SHP77 (cell line): ENCODE data around the gene DACT2.

Experiments used
- DNase-seq, 2 experiments: peaks; one replicate each; lab custom pipeline; 2025; lab: John Stamatoyannopoulos, UW

Gene DACT2

DNA sequence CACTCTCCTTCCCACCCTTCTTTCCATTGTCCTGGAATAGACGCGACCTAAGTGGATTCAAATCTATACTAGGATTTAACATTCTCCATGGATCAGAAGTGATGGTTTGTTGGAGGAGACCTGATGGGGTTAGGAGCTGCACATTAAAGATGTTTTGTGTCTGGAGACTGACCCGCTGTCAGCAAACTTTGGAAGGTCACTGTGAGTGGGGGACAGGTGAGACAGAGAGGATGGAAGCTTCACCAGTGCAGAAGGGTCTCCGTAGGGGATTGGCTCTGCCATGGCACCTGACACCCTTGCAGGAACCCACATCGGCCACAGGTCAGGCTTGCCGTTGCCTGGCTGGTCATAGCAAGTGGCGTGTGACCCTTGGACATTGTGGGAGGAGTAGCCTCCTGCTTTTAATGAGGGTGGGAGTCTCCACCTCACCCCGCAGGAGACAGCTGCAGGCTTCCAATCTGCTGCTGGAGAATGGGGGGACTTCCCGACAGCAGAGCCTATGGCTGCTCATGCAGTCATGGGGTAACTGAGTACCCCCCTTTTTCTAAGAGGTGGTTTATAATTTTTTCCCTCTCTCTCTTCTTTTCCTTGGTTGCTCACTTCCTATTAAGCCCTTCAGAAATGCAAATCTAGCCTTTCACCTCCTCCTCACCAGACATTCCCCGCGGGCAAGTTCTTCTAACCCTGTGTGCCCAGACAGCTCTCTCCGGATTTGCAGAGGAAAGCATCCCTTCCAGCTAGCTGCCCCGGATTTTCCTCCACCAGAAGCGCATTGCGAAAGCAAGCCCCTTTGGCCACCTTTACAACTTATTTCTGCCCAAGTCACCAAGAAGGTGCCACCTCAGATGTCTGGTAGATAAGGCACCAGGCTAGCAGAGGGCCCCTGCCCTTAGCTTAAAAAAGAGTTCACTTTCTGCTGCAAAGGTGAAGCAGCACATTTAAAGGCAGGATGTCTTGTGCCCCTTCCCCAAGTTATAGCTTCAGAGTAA lies 53.5 kb downstream of the DACT2 start:
- no peak for DNase-seq

DNA sequence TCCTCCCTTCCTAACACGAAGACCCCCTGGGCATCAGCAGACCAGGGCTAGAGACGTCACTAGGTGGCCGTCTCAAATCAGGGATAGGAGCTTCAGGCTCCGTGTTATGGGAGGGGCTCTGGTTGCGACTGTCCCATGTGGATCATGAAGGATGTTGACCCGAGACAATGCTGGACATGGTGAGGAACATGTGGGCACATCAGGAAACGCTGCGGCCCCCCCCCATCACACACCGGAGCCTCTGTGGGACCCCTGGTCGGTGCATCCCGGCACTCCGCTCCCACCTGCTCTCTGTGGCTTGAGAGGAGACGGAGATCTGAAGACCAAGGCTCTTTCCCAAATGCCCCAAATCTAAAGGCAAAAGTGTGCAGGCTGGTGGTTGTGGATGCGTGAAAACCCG lies 54.2 kb downstream of the DACT2 start:
- DNase-seq: no peak

DNA sequence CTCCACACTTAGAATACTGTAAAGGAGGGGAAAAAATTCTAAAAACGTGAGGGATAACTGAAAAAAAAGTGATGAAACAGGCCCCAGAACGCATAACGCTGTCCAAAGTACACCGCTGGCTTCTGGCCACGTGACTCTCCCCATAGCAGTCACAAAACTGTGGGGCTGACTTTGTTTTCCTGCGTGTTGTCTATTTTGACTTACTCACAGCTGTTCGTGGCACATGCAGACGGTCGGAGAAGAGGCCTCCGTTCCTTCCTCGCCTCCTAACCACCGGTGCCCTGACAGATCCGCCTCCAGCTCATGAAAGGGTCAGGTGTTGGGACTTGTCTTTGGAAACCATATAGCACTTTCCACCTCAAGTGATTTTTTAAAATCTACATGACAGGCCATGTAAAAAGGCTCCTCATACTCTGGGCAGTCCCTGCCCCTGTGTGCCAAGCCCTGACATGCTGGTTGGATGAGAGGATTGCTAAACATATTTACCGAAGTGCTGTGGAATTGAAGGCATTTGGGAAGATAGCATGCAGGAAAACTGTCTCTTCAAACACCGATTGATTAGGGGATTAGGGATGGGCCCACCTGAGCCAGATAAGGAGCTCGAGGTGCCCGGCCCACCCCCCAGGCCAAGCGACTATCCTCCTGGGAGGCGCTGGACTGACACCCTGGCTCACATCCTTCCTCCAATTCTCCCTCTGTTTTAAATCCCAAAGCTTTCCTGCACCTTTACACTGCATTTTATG lies 54.8 kb downstream of the DACT2 start:
- no peak for DNase-seq

DNA sequence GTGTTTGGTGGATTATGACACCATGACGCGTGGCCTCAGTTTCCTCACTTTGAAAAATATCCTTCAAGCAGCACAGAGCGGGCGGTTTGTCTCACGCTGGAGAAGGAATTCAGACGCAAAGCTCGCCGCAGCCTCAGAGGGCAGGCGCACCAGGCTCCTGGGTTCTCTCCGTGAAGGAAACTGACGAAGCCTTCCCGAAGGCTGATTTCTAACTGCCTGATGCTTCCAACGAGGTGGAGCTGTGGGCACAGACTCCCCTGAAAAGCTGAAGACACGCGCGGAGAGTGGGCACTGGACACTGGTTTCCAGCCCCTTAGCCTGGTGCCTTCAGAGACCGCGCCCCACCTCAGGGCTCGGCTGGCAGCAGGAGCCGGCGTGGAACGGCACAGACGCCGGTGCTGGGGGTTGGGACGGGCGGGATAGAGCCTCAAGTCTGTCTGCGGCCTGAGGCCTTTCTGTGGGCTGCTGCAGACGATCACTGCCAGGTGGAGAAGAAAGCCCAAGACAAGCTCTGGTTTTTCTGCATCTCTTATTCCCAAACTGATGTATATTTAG lies 56.1 kb downstream of the DACT2 start:
- no peak for DNase-seq

DNA sequence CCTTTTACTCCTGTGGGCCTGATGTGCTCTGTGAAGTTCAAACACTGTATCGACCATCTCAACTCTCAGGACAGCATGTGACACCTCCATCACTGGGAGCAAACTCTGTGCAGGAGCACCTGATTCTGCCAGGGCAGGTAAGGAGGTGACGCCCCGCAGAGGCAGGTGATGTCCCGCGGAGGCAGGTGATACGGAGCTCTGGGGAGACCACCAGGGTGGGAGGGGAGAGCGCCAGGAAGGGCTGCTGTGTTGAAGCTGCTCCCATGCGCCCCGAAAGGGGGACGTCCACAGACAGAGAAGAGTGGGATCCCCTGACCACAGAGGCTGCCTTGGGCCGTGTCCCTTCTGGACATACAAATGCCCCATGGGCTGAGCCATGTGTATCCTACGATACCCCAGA lies 58.3 kb downstream of the DACT2 start:
- no peak for DNase-seq

DNA sequence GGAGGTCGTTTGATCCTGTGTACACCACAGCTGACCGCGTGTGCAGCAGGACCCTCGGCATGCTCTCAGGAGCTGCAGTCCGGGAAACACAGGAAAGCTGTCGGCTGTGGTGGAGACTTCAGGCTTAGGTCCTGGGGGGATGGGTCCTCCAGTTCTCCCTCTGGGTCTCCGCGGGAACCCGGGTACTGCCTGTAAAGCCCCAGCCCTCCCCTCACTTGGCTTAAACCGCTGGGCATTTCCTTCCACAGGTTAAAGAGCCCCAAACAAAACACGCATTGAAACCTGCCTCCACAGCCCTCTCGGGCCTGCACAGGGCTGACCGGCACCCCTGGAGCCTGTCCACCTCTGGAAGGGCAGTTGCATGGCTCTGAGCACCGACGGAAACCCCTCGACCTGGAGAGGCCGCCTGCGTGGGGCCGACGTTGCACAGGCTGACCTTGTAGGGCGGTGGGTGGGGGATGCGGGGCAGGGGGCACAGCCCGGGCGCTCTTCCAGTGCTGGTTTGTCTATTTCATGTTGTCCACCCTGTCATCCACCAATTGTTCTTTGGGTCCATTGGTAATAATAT lies 59.1 kb downstream of the DACT2 start:
- DNase-seq: no peak

DNA sequence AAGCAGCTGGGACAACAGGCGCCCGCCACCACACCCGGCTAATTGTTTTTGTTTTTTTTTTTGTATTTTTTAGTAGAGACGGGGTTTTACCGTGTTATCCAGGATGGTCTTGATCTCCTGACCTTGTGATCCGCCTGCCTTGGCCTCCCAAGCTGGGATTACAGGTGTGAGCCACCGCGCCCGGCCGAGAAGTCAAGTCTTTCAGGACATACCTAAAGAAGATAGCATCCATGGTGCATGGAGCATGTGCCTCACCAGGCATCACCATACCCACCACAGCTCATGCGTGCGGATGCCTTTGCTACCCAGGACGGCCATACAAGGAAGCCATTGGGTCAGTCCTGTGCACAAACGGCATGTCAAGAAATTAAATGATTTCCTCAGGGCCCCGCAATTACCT lies 60.8 kb downstream of the DACT2 start:
- DNase-seq: no peak

DNA sequence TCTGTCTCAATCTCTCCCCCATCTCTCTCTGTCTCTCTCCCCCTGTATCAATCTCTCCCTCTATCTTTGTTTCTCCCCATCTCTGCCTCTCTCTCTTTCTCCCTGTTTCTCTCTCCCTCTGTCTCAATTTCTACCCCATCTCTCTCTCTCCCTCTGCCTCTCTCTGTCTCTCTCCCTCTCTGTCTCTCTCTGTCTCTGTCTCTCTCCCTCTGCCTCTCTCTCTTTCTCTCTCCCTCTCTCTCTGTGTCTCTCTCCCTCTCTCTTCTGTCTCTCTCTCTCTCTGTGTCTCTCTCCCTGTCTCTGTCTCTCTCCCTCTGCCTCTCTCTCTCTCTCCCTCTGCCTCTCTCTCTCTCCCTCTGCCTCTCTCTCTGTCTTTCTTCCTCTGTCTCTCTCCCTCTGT lies 62.6 kb downstream of the DACT2 start:
- DNase-seq: no peak
